AG08395 (cell line): Measurements from ENCODE around the gene TWNK.
A peak's percentile ranks its signal among the peaks of the same experiment; 100 is the strongest.
"Not testable (repeated sequence)": the region's sequence is repeated elsewhere in the genome, so short reads cannot be mapped to it uniquely, and the experiment has no call there.

ENCODE experiments used
- DNase-seq: peaks from one replicate; pipeline ENCODE4 v3.0.0; 2012; ENCODE audit warnings: mixed read lengths, low spot score

TWNK gene

DNA sequence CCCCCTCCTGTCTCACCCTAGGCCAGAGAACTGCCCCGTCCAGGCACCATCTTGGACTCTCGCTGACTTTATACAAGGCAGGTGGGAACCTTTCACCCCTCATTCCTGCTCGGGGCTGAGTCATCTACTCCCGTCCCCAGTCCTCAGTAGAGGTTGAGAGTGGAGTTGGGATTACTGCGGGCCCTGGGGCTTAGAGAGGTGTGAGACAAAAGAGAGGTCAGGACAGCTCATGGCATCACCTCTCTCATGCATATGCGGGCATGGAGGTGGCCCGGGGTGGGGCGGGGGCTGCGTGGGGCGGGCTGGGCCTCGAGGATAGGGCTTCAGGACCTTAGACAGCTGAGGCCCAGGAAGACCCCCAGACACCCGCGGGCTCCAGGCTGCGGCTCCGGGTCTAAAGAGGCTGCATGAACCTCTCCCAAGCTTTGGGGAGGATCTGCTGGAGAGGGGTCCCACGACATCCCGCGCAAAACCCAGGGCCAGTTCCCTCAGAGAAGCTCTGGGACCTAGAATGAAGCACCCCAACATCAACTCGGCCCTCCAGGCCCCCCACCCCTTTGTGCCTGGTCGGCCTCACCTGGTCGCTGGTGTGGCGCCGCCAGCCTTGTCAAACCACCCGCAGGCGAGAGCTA lies 43.3 kb downstream of the TWNK start:
- no peak for DNase-seq

DNA sequence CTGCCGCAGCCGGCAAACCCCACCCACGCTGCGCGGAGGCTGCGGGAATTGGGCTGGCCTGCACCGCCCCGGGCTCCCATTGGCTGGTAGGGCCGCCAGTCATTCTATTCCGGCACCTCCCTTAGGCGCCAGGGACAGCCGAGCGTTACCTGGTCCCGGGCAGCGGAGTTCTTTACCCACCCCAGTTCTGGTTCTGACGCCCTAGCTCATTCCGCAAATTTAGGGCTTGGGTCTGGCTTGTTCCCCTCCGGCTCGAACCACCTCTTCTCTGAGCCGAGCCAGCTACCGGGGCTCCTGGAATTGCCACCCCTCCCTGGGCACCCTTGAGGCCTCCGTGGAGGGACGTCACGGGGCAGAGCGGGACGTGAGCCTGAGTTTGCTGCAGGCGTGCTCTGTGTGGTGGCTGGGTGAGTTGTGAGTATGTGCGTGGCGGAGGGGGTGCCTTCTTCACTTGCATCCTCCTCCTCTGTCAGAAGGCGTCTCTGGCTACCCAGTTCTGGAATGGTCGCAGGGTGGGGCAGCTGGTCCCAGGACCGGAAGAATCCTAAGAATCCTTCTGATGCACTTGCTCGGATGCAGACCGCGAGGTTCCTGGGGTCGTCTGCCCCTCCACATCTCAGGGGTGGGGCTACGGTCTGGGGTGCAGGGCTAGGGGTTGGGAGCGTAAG lies 43.9 kb downstream of the TWNK start, which contains the start of the genes PDZD7 and SFXN3:
TSS of gene PDZD7 (minus strand) at position 2 of the 668 bp plus-strand sequence. CDS start 910 bp downstream, outside the sequence.
TSS of gene SFXN3 (plus strand) at position 107 of the 668 bp plus-strand sequence. CDS start 3,461 bp downstream, outside the sequence.
- DNase-seq = peak; percentile 98

DNA sequence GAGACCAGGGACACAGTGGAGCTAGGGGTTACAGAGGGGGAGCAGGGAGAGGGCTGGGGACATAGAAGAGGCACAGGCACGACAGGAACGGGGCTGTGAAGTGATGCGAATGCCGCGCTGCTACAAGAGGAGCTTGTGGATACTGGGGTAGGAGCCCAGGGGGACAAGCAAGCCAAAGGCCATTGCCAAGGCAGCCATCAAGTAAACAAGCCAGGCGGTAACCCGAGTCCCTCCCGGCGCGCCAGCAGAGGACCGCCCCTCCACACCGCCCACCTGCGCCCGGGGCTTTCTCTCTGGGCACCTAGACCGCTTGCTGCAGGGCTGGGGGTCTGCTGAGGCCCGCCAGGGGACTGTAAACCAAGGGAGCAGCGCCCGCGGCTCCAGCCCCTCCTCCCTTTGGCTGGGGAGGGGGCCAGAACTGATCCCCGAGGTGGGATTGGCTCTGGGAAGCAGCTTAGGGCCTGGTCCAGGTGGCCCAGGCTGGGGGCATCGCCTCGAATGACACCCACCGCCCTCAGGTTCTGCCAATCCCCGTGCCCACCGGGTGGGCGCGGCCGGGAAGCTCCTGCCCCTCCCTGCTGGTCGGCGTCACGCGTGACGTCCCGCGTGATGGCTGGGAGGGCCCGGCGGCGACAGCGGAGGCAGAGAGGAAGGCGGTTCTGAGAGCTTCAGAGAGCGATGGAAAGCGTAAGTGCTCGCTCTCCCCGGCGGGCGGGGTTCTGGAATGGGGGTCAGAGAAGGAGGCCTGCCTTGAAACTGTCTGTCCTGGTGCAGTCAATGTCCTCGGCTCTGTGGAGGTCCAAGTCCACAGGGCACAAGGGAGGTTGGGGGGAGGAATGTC lies 44.7 kb downstream of the TWNK start:
- DNase-seq = peak; percentile 74

DNA sequence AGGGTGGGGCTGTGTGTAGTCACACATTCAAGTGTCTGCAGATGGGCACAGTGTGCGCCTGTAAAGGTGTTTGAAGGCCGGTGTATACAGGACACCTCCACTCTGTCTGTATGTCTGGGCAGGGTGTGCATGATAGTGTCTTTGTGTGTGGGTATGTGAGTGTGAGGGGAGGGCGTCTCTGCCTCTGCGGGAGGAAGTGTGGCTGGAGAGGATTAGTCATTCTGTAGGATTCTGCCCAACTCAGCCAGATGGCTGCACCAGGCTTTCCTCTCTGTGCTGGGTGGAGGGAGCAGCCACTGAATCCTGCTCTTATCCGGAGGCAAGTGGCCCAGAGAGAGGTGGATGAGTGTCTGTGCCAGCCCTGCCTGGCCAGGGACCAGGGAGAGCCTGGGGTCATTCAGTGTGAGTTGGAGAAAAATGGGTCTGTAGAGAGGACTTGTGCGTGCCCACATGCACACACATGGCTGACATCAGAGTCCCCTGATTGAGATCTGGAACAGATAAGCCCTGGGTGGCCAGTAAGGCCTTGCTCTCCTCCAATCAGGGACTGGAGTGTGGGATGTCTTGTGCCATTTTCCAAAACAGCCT lies 45.4 kb downstream of the TWNK start:
- DNase-seq = peak; percentile 91

DNA sequence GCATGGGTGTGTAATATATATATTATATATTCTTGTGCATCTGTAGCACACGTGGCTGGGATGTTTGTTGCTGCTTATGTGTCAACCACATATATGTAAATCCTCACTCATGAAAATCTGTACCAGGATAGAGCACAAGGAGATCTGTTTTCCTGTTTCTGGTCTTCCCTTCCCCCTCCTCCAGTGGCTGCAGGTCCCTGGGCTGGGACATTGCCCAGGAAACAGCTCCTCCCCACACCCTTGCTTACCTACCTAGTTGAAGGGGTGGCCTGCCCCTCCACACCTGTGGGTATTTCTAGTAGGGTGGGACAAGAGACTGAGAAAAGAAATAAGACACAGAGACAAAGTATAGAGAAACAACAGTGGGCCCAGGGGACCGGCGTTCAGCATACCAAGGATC lies 45.9 kb downstream of the TWNK start:
- DNase-seq = no peak

DNA sequence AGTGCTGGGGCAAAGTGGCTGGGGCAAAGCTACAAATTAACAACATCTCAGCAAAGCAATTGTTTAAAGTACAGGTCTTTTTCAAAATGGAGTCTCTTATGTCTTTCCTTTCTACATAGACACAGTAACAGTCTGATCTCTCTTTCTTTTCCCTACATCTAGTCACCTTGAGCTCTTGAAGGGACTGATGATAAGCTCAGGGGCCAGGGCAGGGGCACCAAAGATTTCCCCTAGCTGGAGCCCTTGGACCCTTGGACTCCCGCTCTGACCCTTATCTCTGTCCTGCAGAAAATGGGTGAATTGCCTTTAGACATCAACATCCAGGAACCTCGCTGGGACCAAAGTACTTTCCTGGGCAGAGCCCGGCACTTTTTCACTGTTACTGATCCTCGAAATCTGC lies 47.1 kb downstream of the TWNK start:
- DNase-seq = not testable (repeated sequence)

DNA sequence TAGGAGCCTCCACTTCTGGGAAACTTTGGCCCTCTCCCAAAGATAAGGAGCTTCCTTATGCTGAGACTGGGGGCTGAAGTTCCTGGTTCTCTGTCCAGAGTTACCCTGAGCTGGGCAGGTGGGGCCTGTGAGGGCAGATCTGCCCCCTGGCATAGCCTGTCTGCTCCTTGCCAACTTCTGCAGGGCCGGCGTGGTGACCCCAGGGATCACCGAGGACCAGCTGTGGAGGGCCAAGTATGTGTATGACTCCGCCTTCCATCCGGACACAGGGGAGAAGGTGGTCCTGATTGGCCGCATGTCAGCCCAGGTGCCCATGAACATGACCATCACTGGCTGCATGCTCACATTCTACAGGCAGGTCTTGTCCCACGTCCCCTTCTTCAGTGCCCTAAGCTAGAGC lies 48.0 kb downstream of the TWNK start:
- DNase-seq = no peak

DNA sequence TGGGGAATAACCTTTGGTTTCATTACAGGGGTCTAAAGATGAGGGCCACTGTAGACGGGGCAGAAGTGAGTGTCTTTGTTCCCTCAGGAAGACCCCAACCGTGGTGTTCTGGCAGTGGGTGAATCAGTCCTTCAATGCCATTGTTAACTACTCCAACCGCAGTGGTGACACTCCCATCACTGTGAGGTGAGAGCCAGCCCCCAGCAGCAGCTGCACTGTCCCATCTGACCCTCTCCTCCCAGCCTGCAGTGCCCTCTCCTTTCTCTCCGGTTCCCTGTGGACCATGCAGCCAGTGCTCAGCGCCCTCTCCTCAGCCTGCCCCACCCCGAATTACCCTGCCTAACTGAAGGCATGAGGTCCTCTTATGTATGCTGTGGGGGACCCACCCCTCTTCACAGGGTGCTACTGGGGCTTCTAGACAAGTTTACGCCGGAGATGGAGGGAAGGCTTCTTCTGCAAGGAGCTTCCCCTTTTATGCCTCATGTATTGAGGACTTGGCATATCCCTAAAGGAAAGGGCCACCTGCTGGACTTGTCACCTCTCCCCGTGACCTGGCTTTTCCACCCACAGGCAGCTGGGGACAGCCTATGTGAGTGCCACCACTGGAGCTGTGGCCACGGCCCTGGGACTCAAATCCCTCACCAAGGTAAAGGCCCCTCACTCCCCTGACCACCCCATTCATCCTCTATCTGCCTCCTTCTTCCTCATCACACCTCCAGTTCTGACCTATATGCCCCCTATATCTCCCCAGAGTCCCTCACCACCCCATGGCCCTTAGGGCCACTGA lies 48.8 kb downstream of the TWNK start:
- DNase-seq = no peak

DNA sequence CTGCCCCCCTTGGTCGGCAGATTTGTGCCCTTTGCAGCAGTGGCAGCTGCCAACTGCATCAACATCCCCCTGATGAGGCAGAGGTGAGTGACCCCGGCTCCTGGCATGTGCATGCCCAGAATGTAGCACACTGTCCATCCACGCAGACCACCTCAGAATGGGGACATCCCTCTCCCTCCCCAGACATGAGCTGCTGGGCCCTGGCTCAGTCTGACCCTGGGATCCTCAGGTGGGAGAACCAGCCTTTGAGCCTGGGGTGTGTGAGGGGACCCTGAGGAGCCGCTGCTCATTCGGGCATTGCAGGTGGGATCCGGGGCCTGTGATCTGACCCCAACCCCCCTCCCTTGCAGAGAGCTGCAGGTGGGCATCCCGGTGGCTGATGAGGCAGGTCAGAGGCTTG lies 49.4 kb downstream of the TWNK start:
- DNase-seq = no peak

DNA sequence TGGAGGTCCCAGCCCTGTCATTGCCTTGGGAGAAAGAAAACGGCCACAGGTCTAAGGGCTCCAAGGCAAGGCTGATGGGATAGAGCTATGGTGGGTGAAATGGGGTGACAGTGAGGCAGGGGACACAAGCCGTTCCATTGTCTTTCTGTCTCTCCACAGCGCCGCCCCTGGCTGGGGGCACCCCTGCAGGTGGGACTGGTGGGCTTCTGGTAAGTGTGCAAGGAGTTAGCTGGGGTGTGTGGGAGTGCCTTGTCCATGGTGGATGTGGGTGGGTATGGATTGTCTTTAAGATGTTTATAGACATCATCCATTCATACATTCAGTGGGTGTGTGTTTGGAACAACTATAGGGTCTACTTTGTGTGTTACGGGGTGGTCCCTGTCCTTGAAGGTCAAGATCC lies 51.1 kb downstream of the TWNK start:
- no peak for DNase-seq

DNA sequence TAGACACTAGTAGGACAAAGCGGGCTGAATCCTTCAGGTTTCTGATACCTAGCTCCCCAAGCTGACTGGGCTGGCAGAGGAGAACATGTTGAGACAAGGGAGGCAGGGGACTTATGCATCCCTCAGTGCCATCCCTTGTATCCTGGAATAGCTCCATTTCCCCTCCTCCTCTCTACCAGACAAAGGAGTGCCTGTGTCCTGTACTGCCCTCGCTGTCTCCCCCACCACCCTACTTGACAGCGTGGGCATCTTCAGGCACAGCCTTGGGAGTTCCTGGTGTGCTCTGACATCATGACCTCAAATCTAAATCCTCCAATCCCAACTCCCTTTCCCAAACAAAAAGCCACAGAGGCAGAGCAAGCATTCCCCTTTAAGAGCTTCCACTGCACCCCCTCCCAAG lies 52.7 kb downstream of the TWNK start:
- no peak for DNase-seq

DNA sequence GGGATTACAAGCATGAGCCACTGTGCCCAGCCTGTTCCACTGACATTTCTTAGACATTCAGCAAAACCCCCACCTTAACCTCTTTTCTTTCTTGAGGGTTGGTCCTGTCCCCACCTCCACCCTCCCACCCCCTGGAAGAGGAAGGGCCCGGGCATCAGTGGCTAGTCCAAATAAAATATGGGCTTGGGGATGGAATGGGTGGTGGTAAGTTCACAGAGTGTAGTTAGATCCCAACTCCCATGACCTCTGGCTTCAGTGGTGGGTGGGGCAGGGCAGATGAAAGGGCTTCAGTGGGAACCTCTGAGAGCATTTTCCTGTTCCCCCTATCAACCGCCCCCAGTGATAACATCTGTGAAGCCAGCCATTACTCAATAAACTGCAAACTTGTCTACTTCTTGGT lies 53.5 kb downstream of the TWNK start:
- DNase-seq = no peak

DNA sequence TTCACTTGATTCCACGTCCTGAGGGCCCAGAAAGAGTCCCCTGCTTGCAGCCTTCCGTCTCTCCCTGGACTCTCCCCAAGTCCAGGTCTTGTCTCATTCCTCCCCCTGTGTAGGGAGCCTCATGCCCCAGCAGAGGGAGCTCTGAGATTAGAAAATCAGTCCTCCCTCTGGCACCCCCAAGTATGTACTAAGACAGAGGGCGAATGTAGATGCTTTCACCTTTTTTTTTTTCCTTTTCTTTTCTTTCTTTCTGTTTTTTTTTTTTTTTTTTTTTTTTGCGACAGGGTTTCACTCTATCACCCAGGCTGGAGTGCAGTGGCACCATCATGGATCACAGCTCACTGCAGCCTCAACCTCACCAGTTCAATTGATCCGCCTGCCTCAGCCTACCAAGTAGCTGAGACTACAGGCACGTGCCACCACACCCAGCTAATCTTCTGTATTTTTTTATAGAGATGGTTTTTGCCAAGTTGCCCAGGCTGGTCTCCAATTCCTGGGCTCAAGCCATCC lies 54.0 kb downstream of the TWNK start:
- DNase-seq = peak; percentile 92

DNA sequence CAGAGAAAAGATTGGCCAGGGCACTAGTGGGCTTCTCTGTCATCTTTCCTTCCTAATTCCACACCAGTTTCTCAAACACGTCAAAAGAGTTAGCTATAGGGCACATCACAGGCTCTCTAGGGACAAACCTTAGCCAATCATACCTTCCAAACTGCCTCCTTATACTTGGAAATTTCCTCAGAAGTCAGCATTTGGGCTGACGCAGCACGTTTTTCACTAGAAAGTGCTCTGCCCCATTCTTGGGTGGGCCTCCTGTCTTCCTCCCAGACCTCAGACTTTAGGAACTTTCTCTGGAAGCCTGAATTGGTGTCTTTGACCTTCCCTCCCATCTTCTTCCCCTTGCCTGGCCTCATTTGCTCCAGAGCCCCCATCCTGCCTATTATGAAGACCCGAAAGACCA lies 54.8 kb downstream of the TWNK start:
- no peak for DNase-seq

DNA sequence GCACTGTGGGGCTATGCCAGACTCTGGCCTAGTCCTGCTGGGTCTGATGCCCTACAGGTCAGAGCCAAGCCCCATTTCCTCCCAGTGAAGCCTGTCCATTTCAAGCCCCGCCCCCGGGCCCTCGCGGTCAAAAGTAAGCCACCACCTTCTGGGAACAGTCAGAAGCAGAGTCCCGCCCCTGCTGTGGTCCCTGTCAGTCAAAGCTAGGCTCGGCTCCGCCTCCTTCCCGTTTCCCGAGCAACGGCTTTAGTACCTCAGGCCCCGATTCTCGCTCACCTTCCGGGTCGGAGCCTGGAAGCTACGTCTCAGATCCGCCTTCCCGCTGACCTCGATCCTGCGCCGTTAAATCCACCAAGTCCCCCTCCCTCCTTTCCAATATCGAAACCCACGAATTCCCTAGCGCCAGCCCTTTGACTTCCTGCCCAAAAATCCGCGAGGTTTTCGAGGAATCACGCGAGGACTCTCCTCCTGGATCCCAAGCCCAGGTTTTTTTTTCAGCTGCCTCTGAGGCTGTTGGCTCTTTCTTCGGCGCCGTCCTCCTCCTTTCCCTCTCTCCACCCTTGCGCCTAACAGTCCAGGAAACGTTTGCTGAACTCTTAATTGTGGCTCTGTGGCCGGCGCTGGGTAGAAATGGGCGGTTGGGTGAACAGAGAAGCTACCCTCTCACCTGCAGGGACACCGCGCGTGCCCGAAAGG lies 55.5 kb downstream of the TWNK start:
- DNase-seq = peak; percentile 95

DNA sequence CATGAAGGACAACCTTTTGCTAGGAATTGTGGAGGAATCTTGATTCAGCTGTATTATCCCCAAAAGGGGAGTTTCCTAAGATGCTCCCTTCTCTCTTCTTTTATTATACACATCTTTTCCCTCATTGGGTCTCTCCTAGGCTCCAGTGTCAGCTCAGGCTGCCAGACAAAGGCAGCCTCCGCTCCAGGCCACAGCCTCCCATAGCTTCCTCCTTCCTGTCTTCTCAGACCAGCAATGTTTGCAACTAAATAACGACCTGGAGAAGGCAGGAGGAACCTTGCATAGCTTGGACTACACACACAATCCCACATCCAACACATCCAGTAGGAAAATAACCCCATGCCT lies 56.0 kb downstream of the TWNK start:
- no peak for DNase-seq
